OCI-LY3 (cell line): ENCODE results near the gene VAV3.

Source experiments
- H2AFZ ChIP-seq: fragments of 200-600, 300-600 bp; shearing (Covaris generic); 2 replicates; pipeline ENCODE4 v1.6.0; 2014; ENCODE audit warnings: antibody characterized with exemption, low read depth, low read length
- H3K27ac ChIP-seq: fragments of 200-600, 300-600 bp; sonication (generic); 2 replicates; pipeline ENCODE4 v1.5.1; 2014; ENCODE audit warnings: mild to moderate bottlenecking, low read length, moderate library complexity, mixed read lengths
- H3K27me3 ChIP-seq: fragments of 200-600, 300-600 bp; sonication (generic); 2 replicates; pipeline ENCODE4 v1.6.1; 2014; ENCODE audit warnings: low read depth, low read length, mixed read lengths
- H3K36me3 ChIP-seq: fragments of 200-600, 300-600 bp; sonication (generic); replicated peaks from 2 replicates; pipeline ENCODE3; 2014; ENCODE audit warnings: low read depth, low read length, mixed read lengths
- H3K4me1 ChIP-seq: fragments of 300-600, 200-600 bp; sonication (generic); 2 replicates; pipeline ENCODE4 v1.6.1; 2014; ENCODE audit warnings: low read length, mixed read lengths
- H3K4me2 ChIP-seq: fragments of 200-600, 300-600 bp; sonication (generic); 2 replicates; pipeline ENCODE4 v1.6.1; 2014; ENCODE audit warnings: low read length, mixed read lengths
- H3K4me3 ChIP-seq: fragments of 300-600, 200-600 bp; sonication (generic); 2 replicates; pipeline ENCODE4 v1.5.1; 2014; ENCODE audit warnings: antibody characterized with exemption, mild to moderate bottlenecking, low read length, moderate library complexity
- H3K79me2 ChIP-seq: fragments of 300-600, 200-600 bp; shearing (Covaris generic); 2 replicates; pipeline ENCODE4 v1.6.1; 2014; ENCODE audit warnings: mild to moderate bottlenecking, low read length, mixed read lengths
- H3K9ac ChIP-seq: fragments of 300-600, 200-600 bp; shearing (Covaris generic); 2 replicates; pipeline ENCODE4 v1.6.0; 2014; ENCODE audit warnings: mild to moderate bottlenecking, low read length, moderate library complexity
- H3K9me3 ChIP-seq: fragments of 200-600, 300-600 bp; shearing (Covaris generic); 2 replicates; pipeline ENCODE4 v1.6.1; 2014; ENCODE audit warnings: low read length, mixed read lengths; ENCODE audit not compliant: insufficient read depth
- H4K20me1 ChIP-seq: fragments of 200-600, 300-600 bp; sonication (generic); 2 replicates; pipeline ENCODE4 v1.6.1; 2016; ENCODE audit warnings: low read length, mixed read lengths; ENCODE audit not compliant: insufficient read depth
- CTCF ChIP-seq: fragments of 200-600, 300-600 bp; sonication (generic); IDR thresholded peaks from 2 replicates; pipeline ENCODE4 v1.5.1; 2014; ENCODE audit warnings: antibody characterized with exemption, low read length, low read depth
- EZH2phosphoT487 ChIP-seq: fragments of 200-600 bp; shearing (Covaris generic); IDR thresholded peaks from 2 replicates; pipeline ENCODE4 v1.6.1; 2018; ENCODE audit warnings: antibody characterized with exemption, mixed run types, low read depth

VAV3 gene

GRCh38 chr1:107776900-107777663 is 187.9 kb downstream of the VAV3 start:
- H3K4me1 ChIP-seq: peaks cover 32% of the 10 kb centered on the region
- TF ChIP-seq CTCF: no peak
- no peak for TF ChIP-seq EZH2phosphoT487
- H3K27me3 ChIP-seq: no peaks in the 10 kb centered on the region
- peak overlapping the region; percentile 93 for H3K4me2 ChIP-seq
- H2AFZ ChIP-seq: no peak overlapping the region
- no peaks in the 10 kb centered on the region for H3K9me3 ChIP-seq
- H3K79me2 ChIP-seq: no peaks in the 10 kb centered on the region
- H3K9ac ChIP-seq: peak overlapping the region; percentile 68
- peak overlapping the region; percentile 98 for H3K27ac ChIP-seq
- no peaks in the 10 kb centered on the region for H3K36me3 ChIP-seq
- H4K20me1 ChIP-seq: no peaks in the 10 kb centered on the region
- H3K4me3 ChIP-seq: peak overlapping the region; percentile 69

DNA sequence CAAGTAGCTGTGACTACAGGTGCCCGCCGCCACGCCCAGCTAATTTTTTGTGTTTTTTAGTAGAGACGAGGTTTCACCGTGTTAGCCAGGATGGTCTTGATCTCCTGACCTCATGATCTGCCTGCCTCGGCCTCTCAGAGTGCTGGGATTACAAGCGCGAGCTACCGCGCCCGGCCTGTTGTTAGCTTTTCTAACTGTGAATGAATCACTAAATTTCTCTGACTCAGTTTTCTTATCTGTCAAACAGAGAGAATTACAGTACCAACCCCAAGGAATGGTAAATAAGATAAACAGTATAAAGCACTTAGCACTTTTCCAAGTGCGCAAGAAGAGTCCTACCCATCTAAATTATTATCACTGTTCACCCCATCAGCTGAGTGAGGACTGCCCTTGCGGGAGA is 193.6 kb downstream of the VAV3 start:
- Histone ChIP-seq H3K4me3 (no peak overlapping the region), H3K27ac (no peak overlapping the region), H3K79me2 (no peaks in the 10 kb centered on the region), H3K36me3 (no peaks in the 10 kb centered on the region), H3K27me3 (no peaks in the 10 kb centered on the region), H3K4me1 (peaks cover 10% of the 10 kb centered on the region), H3K9ac (no peak overlapping the region), H3K4me2 (no peak overlapping the region), H2AFZ (no peak overlapping the region), H4K20me1 (no peaks in the 10 kb centered on the region), H3K9me3 (no peaks in the 10 kb centered on the region)
- TF ChIP-seq CTCF: no peak
- TF ChIP-seq EZH2phosphoT487: no peak

DNA sequence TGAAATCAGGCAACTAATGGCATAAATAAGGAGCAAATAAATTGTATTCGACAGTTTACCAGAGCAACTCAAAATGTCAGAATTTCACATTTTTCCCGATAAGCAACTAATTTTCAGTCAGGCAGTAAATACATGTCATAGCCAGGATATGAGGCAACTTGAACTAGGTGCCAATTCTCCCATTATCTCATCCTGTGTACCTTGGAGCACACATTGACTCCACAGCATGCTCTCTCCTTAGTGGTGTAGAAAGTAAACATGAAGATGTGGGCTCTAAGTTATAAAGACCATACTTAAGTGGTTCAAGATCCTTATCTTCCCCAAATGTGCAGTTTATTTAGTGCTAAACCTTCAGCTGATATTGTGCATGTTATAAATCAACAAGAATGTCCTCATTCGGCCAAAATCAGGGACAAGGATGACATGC is 197.8 kb downstream of the VAV3 start:
- Histone ChIP-seq H3K9ac (no peak overlapping the region), H3K79me2 (no peaks in the 10 kb centered on the region), H3K9me3 (no peaks in the 10 kb centered on the region), H3K4me2 (no peak overlapping the region), H2AFZ (no peak overlapping the region), H3K4me3 (no peak overlapping the region), H3K36me3 (no peaks in the 10 kb centered on the region), H3K27ac (no peak overlapping the region), H4K20me1 (no peaks in the 10 kb centered on the region), H3K27me3 (no peaks in the 10 kb centered on the region), H3K4me1 (no peaks in the 10 kb centered on the region)
- TF ChIP-seq CTCF (no peak), EZH2phosphoT487 (no peak)

DNA sequence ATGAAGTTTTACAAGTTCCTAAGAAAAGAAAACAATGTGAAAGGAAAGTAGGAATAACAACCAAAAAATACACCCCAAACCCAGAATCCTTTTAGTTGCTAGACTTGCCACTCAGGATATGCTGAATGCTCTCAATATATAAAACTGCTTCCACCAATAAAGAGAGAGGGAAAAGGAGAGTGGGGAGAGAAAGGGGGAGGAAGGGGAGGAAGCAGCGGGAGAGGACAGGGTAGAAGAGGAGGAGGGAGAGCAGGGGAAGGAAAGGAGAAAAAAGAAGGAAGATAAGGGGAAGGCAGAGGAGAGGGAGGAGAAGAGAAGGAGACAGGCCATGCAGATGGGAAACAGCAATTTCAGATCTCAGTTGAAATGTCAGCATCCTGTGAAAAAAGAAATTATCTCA is 198.4 kb downstream of the VAV3 start:
- no peaks in the 10 kb centered on the region for H3K79me2 ChIP-seq
- H3K27ac ChIP-seq: no peak overlapping the region
- no peaks in the 10 kb centered on the region for H3K4me1 ChIP-seq
- no peak overlapping the region for H3K4me2 ChIP-seq
- TF ChIP-seq EZH2phosphoT487 (no peak), CTCF (no peak)
- no peak overlapping the region for H2AFZ ChIP-seq
- no peaks in the 10 kb centered on the region for H3K36me3 ChIP-seq
- H3K9me3 ChIP-seq: no peaks in the 10 kb centered on the region
- H3K27me3 ChIP-seq: no peaks in the 10 kb centered on the region
- H3K9ac ChIP-seq: no peak overlapping the region
- no peak overlapping the region for H3K4me3 ChIP-seq
- H4K20me1 ChIP-seq: no peaks in the 10 kb centered on the region
